Left cardiac atrium (tissue), 4 donors: ENCODE measurements around the gene AOAH. TPM values are rescaled to one million over a fixed set of nuclear protein-coding genes. Genes with fewer than 3 reads are reported as not detected.

Experiments used
- ATAC-seq, 2 donors: fragments of 200-7000 bp; cut with Tn5 transposase; one replicate each; pipeline ENCODE4 v1.9.1; 2020; ENCODE audit warnings: mild to moderate bottlenecking in 2 of 2, moderate library complexity in 2 of 2
- DNase-seq: peaks from one replicate; pipeline ENCODE4 v3.0.0-alpha.2; 2020
- intact Hi-C, 2 donors: fragments of 100-400 bp; cut with DNase I; formaldehyde crosslinking; loops; one replicate each; pipeline versions ENCODE4 v1.14.1 to v1.15.1; 2022 to 2023
- total RNA-seq, 2 donors: library from RNA; stranded (reverse); fragmentation: NEBNext Ultra II Directional; extraction: Animal tissue kit (Norgen Biotek cat#: 25700); gene quantifications; one replicate each; pipeline ENCODE4 v1.2.1, GENCODE V29; 2021
- donor health status: DM: no; HTN: yes; CAD: no.
- donor health status: DM: no; HTN: yes; CAD: no; lungs with severe emphysema.
- donor health status: DM: yes; HTN: yes; CAD: no.
- donor health status: Dilated cardiomyopathy.

The AOAH gene
- total RNA-seq, 2 donors from 2014 or later, result 2.7 to 4.8 TPM

DNA sequence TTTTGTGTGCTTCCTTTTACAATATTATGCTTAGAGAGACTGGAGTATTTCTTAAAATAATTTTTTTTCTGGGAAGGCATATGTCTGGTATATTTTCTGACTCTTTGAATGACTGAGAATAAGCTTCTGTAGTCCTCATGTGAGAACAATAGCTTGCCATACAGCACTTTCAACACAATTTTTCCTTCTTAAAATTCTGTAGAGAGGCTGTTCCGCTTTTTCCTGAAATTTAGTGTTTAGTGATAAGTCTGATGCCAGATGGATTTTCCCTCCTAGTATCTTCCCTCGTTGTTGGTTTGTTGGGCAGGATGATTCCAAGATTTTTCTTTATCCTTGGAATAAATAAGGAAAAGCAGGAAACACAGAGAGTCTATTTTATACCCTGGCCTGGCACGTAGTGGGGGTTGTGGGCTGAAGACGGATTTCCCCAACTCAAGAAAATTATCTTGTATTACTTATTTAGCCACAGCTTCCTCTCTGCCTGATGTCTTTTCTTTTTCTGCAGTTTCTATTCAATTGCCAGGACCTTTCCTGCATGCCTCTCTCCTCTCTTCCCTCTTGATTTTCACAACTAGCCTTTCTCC, 111.2 kb downstream of the AOAH start:
- ATAC-seq (no peak), DNase-seq (no peak)
- intact Hi-C loops, result no loop called here

DNA sequence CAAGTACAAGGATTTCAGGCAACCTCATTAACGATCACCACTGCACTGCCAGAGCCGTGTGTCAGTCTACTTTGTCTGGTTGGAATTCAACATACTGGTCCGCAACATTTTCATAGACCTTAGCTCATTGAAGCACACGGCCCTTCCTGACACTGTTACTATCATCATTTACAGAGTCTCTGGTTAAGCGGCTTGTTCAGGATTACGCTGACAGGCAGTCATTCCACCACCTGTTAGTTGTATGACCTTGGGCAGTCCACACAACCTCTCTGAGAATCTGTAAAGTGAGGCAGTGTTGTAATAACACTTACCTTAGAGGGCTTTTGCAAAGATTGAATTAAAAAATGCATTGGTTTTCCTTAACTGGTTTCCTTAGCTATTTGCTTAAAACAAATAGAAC, 112.6 kb downstream of the AOAH start:
- DNase-seq (no peak), ATAC-seq (no peak)
- intact Hi-C loops, result no loop called here

DNA sequence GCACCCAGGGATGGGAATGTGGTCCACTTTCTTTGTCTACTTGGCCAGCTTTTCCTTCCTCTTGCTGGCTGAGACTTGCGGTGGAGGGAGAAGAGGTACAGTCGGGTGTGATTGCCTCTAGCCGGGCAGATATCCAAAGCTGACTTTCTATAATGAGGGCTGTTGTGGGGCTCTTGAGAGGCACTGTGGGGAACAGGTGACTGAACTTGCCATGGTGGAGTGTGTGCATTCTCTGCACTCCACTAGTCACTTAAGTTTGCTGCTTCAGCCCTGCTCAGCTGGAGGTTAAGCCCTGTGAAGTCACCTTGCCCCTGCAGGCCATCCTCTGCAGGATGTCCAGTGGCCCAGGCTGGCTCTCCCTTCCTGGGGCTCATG, 116.6 kb downstream of the AOAH start:
- intact Hi-C loops, result no loop called here
- ATAC-seq, result no peak

DNA sequence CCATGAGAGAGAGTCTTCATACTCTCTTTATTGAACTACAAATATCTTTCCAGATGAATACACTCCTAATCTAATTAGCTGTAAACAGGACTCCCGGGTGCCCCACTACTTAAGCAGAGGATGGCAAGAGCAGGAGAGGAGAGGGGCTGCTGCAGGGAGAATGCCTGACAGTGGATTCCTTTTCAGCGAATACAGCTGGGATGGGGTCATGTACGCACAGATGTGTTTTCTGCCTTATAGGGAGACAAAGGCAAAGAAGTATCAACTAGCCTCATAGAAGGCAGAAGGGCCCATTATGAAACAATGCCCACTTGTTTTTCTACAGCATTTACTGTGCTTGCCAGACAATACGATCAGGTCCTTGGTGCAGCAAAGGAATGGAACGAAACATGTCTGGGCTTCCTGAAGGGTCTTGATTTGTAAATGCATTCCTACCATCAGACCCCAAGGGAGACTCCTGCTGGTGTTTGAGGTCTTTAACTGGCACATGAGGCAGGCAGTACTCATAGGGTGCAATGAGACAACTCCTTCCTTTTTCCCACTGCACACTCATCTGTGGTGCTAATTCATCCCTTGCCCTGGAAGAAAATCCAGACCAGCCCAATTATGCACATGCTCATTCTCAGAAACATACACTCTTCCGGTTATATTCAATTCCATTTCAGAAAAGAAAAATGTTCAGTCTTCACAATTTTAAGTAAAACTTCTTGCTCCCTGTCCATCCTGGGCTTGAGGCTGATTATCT, 117.1 kb downstream of the AOAH start:
- ATAC-seq, result no peak
- DNase-seq, result no peak
- intact Hi-C loops, result no loop called here

More for the DNA sequence above, 116.6 kb downstream of the AOAH start:
- no peak for DNase-seq

DNA sequence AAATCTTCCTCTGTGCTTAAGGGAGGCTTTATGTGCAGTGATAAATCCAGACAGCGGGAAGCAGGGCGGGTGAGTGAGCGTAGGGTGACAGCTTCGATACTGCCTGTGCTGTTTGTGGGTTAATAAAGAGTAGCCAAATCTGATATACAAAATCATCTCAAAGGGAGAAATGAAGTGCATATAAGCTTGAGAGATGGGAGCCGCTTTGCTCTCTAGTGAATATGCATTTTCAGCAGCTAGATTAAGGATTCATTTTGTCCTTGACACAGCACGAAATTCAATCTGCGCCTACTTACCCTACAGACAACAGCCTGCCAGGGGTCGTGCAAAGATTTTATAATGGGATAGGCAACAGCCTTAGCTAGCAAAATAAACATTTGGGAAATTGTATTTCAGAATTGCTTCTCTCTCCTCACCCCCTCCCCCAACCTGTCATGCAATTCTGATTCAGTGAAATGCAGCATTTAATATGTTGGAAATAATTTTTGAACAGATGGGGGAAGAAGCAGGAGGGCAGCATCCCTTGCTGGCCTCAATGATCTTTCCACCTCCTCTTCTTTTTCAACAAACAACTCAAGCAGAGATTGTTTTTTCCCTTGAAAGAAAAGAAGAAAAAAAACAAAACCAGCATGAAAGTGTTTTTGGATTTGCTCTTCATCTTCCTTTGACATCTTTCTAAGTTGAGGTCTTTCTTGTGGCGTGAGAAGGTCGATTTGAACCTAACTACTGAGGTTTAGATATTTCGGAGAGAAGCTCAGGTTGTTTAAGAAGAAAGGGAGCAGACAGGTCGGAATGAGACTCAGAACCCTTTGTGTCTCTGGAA, 117.9 kb downstream of the AOAH start:
- DNase-seq, result no peak
- intact Hi-C loops, result no loop called here

DNA sequence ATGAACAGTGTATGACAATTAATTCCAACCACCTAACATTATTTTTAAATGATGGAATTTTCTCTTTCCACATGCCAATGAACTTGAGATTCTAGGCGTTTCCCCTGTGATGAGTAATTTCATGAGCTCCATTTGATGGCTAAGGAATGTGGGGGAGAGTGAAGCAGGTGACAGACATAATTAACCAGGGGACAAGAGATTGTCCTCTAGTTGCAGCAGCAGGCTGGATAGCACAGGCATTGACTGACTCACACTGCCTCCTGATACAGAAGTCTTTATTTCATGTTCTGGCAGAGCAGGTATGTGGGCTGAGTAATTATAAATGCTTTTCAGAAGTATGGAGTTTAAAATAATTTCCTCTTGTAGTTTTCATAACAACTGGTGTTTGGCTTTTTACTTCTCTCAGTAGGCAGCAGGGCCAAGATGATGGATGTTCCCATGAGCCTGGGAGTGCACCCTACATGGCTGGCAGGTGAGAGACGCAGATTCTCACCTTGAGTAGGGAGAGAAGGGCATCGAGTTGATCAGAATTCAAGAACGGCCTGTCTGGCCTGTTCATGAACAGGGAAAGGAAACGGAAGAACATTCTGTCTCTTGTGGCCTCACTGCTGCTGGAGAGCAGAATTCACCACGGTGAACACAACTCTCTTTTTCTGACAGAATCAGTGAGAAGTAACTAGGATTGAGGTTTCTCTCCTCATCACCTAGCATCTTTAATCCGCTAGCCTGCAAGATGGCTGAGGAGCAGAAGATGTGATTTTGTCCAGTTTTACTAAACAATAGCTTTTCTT, 118.8 kb downstream of the AOAH start:
- no peak for ATAC-seq
- DNase-seq, result no peak
- intact Hi-C loops, result no loop called here

More for the DNA sequence above, 117.9 kb downstream of the AOAH start:
- no peak for ATAC-seq

DNA sequence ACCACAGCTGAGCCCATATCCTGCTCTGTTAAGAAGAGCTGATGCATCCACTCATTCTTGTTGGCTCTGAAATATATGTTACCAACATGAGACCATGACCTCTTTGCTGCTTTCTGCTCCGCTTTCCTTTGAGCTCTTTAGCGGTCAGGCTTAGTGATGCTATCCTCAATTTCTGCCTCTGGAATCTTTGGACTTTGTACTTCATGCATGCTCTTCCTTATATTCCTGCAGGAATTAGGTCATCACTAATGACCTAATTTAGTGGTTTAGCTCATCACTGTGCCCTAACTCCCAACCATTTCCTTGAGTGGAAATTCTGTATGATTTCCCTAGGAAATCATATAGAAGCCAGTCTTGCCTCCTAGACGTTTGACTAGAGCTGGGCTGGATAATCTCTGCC, 119.5 kb downstream of the AOAH start:
- ATAC-seq (no peak), DNase-seq (no peak)
- intact Hi-C loops, result no loop called here

DNA sequence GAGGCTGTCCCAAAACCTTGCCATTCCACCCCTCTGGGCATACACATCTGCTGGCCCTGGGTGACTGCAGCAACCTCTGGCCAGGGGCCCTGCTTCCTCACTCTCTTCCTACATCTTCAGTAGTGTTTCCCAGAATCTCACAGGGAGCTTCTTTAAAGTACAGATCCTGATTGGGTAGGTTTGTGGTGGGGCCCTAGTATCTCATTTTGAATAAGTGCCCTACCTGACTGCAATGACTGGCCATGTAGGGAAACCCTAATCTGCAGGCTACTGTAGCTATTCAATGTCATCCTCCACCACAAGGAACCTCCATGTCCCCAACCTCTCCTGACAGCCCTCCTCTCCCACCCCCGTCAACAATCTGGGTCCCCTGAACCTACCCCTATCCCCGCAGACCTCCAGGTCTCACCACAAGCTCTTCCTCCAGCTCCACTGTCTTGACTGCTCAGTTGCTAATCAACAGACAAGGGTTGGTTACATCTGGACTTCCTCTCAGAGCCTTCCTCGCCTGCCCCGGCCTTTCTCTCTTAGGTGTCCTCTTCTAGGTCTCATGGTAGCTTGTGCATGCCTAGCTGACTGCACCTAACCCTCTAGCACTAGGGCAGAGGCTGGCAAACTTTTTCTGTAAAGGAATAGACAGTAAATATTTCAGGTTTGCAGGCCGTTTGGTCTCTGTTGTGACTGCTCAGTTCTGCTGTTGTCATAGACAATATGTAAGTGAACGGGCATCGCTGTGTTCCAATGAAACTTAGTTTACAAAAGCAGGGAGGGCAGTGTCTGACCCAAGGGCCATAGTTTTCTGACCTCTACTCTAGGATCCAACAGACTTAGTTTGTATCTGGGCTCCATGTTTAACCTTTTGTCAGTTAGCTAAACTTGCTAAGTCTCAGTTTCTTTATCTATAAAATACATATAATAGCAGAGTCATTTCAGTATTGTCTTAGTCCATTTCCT, 121.1 kb downstream of the AOAH start:
- no peak for DNase-seq
- intact Hi-C loops, result no loop called here
- ATAC-seq, result no peak

DNA sequence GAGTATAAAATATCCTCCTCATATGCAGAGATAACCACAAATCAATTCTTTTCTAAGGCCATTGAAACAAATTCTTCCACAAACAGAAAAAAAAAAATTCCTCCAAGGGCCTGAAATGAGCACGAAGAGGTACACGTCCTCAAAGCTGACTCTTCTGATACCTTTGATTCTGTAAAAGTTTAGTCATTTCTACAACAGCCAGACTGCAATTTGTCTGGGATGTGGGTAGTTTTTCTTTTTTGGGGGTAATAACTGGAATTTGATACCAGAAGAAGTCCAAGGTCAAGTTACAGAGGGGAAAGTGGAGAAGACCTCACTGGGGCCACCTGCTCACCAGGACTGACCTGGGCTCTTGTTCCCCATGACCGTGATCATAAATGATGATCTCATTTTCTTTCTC, 121.8 kb downstream of the AOAH start:
- ATAC-seq (no peak), DNase-seq (no peak)

DNA sequence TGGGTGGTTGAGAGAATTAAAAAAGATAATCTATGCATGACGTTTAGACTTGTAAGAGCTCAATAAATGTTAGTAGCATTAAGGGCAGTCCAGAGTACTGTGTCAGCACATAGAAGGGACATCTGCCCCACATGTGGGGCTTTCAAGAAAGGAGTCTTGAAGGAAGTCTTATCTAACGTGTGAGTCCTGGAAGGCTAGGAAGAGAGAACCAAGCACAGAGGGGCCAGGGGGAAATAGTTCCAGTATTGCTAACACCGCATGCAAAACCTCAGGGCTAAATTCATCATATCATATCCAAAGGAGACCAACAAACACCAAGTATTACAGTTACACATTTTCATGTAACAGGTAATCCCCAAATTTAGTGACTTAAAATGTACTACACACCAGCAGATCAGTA, 122.7 kb downstream of the AOAH start:
- no peak for ATAC-seq
- DNase-seq, result no peak
- intact Hi-C loops, result no loop called here

More for the DNA sequence above, 121.8 kb downstream of the AOAH start:
- intact Hi-C loops, result no loop called here

DNA sequence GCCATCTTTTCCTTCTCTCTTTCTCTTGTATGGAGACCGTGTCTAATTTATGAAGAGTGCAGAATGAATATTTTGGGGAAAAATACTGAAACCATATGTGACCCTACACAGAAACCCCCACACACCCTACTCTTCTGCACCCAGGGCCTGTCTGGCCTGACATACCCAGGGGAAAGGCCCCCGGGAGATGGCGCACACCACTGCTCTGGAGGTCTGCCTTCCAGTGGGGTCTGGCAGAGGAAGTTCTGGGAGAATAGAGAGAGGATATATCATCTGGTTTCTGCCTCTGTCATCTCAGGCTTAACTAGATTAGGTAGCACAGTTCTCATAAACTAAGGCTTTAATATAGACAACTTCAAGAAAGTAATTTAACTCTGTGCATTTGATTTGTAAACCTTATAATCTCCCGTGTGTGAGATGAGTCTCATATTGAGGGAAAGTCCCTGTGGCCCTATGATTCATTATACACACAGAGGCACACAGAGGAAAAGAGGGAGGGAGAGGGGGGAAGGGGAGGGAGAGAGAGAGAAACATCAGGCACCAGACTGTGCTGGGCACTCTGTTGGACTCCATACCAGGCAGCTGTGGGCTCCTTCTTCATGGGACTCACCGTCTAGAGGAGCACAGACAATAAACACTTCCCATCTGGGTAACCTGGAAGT, 123.3 kb downstream of the AOAH start:
- intact Hi-C loops, result no loop called here
- ATAC-seq (no peak), DNase-seq (no peak)

DNA sequence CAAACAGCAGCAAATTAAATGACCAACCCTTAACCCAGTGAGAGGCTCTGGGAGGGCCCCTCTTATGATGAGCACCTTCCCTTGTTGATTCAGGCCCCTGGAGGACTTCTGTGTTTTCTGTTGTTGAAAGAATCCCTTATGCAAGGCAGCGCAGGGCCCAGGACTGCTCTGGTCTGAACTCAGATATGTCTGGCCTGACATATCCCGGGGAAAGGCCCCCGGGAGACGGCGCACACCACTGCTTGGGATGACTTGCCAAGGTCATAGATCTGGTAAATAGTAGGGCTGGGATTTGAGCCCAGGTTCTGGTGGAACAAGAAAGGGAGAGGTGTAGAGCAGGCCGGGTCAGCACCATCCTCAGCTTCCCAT, 124.0 kb downstream of the AOAH start:
- intact Hi-C loops, result no loop called here
- ATAC-seq (no peak), DNase-seq (no peak)

DNA sequence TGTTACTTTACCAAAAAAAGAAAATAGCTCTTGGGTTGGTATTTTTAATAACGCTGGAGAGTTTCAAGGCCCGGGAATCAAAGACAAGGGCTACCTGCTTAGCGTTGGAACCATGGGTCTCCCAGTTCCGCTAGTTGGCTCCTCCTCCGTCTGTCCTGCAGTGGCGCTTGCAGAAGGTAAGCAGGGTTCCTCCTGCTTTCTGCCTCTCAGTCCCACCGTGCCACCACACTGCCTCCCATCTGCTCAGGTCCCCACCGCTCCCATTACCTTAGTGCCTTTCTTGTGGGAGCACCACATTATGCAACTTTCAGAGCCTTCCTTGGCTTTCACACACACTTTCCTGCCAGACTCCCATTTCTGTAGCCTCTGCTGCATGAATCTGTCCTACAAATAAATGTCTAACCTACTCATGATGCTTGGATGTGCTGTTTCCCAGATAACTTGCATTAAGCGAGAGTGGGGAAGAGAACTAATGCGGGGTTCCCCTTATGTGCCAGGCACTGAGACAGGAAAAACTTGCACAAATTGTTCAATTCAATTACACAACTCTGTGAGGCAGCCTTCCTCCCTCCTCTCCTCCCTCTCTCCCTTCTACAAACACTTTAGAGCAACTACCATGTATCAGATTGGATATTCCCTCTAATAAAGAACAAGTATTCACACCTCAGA, 124.5 kb downstream of the AOAH start:
- no peak for DNase-seq
- no peak for ATAC-seq
- intact Hi-C loops, result no loop called here

DNA sequence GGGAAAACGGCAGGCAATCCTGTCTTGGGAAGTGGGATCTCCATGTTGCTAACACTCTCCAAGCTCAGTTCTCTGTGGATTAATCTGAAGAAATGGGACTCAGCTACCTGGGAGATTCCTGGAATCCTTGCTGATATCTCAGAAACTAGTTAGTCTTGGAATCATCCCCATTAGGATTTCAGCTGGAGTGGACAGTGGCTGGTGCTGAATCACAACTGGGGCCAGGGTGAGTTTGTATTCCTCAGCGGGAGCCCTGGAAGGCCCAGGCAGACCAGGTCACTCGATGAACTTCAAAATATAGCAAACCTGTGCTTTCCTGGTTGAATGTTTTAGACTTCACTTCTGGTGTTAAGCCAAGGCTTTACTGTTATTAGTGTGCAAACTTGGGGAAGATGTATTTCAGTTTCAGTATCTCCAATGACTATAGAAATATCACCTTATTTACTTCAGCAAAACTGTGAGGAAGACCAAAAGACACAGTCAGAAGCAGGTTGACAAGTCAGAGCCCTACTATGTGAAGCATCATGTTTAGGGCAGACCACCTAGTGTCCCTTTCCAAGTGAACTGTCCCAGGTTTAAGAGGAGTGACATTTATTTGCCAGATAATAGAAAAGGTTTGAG, 126.1 kb downstream of the AOAH start:
- no peak for ATAC-seq
- no peak for DNase-seq
- intact Hi-C loops, result no loop called here

DNA sequence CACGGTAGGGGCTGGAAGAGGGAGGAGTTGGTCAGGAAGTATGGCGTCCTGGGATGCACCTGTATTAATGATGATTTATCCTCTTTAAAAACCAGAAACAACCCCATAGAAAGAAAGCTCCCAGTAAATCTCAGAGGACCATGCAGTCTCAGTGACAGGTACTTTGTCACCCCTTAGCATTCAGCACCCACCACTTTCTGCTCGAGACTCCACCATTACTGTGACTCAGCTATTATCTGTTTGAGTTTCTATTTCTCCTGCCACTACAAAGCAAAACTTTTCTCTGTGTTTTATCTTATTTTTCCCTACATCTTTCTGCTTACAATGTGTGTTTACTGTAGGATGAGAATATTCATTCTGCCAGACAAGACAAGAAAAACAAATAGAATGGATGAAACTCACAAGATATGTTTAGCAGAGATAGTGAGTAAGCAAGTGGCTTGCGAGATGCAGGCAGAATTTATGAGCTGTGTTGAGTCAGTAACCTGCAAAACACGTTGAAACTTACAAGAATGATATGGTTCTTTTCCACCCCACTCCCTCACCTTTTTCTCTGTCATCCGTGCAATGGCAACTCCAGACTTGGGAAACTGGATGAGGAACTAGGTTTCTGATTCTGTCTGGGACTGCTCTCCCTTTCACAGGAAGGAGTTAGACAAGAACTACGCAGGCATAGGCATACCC, 127.1 kb downstream of the AOAH start:
- intact Hi-C loops, result no loop called here
- no peak for DNase-seq
- ATAC-seq, result no peak

DNA sequence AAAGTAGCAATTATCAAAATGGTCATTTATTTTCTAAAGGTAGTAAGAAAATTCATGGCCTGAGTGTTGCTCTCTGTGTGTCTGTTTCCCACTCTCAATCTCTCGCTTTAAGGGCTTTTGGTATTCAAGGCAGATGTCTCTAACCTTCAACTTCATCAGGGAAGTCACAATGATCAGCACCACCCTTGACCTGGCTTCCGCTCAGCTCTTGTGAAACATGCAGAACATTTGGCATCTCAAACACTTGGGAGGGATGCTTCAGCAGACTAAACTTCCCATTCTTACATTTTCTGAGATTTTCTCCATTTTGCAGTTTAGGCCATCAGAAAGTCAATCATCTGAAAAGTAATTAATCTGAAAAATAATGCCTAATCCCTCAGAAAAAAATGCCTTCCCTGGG, 129.8 kb downstream of the AOAH start:
- intact Hi-C loops, result no loop called here
- ATAC-seq (no peak), DNase-seq (no peak)

DNA sequence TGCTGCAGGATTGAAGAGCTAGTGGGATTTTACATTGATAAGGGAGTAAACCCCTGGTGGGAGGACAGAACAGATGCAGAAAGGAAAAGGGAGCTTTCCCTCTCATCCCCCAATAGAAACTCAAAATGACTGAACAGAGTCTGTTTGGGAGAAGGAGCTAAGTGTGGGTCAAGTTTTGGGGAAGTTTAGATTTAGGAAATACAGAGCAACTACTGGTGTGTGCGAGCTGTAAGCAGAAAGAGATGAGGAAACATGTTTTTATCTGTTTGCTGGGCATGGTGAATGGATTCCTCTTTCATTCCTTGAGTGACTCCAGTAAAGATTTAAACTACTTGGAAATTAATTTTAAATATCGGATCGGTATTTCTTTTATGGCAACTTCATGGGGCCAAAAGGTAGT, 132.7 kb downstream of the AOAH start:
- DNase-seq (no peak), ATAC-seq (no peak)
- intact Hi-C loops, result no loop called here
